HG02678 (cell line): ENCODE measurements around the gene SLC7A4.

ENCODE experiments used
- ATAC-seq: cut with Tn5 transposase; IDR thresholded peaks from one replicate; pipeline ENCODE4 v1.9.1; 2021; ENCODE audit warnings: mild to moderate bottlenecking, moderate library complexity; ENCODE audit not compliant: unreplicated experiment

SLC7A4 gene

GRCh38 chr22:20989323-20990138, 42.8 kb downstream of the SLC7A4 start:
- ATAC-seq, result no peak

GRCh38 chr22:20988573-20989322, 43.6 kb downstream of the SLC7A4 start:
- ATAC-seq, result no peak

- ATAC-seq, result no peak
These were observed 45.0 kb downstream of the SLC7A4 start for GRCh38 chr22:20987375-20987774.

GRCh38 chr22:20986365-20986764, 46.0 kb downstream of the SLC7A4 start:
- no peak for ATAC-seq

GRCh38 chr22:20985720-20986119, 46.6 kb downstream of the SLC7A4 start:
- no peak for ATAC-seq

GRCh38 chr22:20983081-20983771, 49.1 kb downstream of the SLC7A4 start:
- ATAC-seq, result no peak

- no peak for ATAC-seq
These were observed 49.8 kb downstream of the SLC7A4 start for GRCh38 chr22:20982563-20982882.

GRCh38 chr22:20981787-20982562, 50.4 kb downstream of the SLC7A4 start, which contains the start of gene LZTR1:
LZTR1 (plus strand) TSS chr22:20982297; CDS start chr22:20982372, 75 bp downstream.
- ATAC-seq, result peak; percentile 86

GRCh38 chr22:20980938-20981722, 51.2 kb downstream of the SLC7A4 start:
- ATAC-seq, result no peak

- ATAC-seq, result no peak
These were observed 51.8 kb downstream of the SLC7A4 start for GRCh38 chr22:20980523-20980922.

GRCh38 chr22:20979940-20980453, 52.4 kb downstream of the SLC7A4 start:
- no peak for ATAC-seq

- no peak for ATAC-seq
These were observed 53.0 kb downstream of the SLC7A4 start for GRCh38 chr22:20979243-20979809.
